SJCRH30 (cell line): ENCODE data around the gene FBXO45. TPM values are rescaled to one million over a fixed set of nuclear protein-coding genes. Genes with fewer than 3 reads are reported as not detected.
"Not testable (repeated sequence)": the region's sequence is repeated elsewhere in the genome, so short reads cannot be mapped to it uniquely, and the experiment has no call there.

Experiments used
- DNase-seq, 2 experiments: peaks; one replicate each; pipeline ENCODE4 v3.0.0-alpha.2; 2015 to 2020
- H3K27ac ChIP-seq: fragments of 250-450 bp; sonication (Bioruptor Pico); 2 replicates; pipeline ENCODE4 v1.5.1; 2020; ENCODE audit warnings: mild to moderate bottlenecking, moderate library complexity
- H3K27me3 ChIP-seq: fragments of 250-450 bp; sonication (Bioruptor Pico); 2 replicates; pipeline ENCODE4 v1.5.1; 2020; ENCODE audit warnings: mild to moderate bottlenecking, moderate library complexity
- H3K36me3 ChIP-seq: fragments of 250-450 bp; sonication (Bioruptor Pico); 2 replicates; pipeline ENCODE4 v1.5.1; 2020; ENCODE audit warnings: mild to moderate bottlenecking, moderate library complexity
- H3K4me1 ChIP-seq: fragments of 250-450 bp; sonication (Bioruptor Pico); 2 replicates; pipeline ENCODE4 v1.5.1; 2020; ENCODE audit warnings: mild to moderate bottlenecking, moderate library complexity
- H3K4me3 ChIP-seq: fragments of 250-450 bp; sonication (Bioruptor Pico); 2 replicates; pipeline ENCODE4 v1.5.1; 2020; ENCODE audit warnings: mild to moderate bottlenecking, moderate library complexity
- H3K9me3 ChIP-seq: fragments of 250-450 bp; sonication (Bioruptor Pico); replicated peaks from 2 replicates; pipeline ENCODE4 v1.5.1; 2020; ENCODE audit warnings: mild to moderate bottlenecking, moderate library complexity
- total RNA-seq: library from RNA; depleted of rRNA; stranded (reverse); fragments of >200 nt; shearing (Covaris generic); gene quantifications from 2 replicates; pipeline ENCODE4 v1.2.3, GENCODE V29; 2014

The FBXO45 gene
- total RNA-seq, 1 experiment from 2014 or later: 32.3 TPM

- H3K4me3 ChIP-seq: no peak overlapping the region
- no peaks in the 10 kb centered on the region for H3K9me3 ChIP-seq
- H3K27me3 ChIP-seq: 0 out of 2 replicates have a peak, but pooled peaks cover 3% of the 10 kb centered on the region
- no peak for DNase-seq
- H3K4me1 ChIP-seq: peaks cover 7% of the 10 kb centered on the region
- no peaks in the 10 kb centered on the region for H3K36me3 ChIP-seq
- H3K27ac ChIP-seq: no peak overlapping the region
Measured at GRCh38 chr3:196619223-196619622, 50.8 kb downstream of the FBXO45 start.

- not testable (repeated sequence) for H3K27me3 ChIP-seq, DNase-seq, H3K27ac ChIP-seq, H3K4me3 ChIP-seq, H3K4me1 ChIP-seq, H3K36me3 ChIP-seq, H3K9me3 ChIP-seq
Measured at GRCh38 chr3:196619627-196620026, 51.2 kb downstream of the FBXO45 start.

- Histone ChIP-seq H3K9me3 (no peaks in the 10 kb centered on the region), H3K4me3 (no peak overlapping the region), H3K4me1 (peaks cover 7% of the 10 kb centered on the region), H3K27ac (no peak overlapping the region), H3K36me3 (no peaks in the 10 kb centered on the region), H3K27me3 (peaks cover 7% of the 10 kb centered on the region; the same call in 1 of the 2 replicates)
- DNase-seq: peak; percentile 21 to 46
Measured at GRCh38 chr3:196620161-196620604, 51.7 kb downstream of the FBXO45 start.

GRCh38 chr3:196620684-196621083 lies 52.2 kb downstream of the FBXO45 start:
- peaks cover 7% of the 10 kb centered on the region; the same call in 1 of the 2 replicates for H3K27me3 ChIP-seq
- H3K9me3 ChIP-seq: no peaks in the 10 kb centered on the region
- peaks cover 7% of the 10 kb centered on the region for H3K4me1 ChIP-seq
- H3K4me3 ChIP-seq: no peak overlapping the region
- H3K36me3 ChIP-seq: no peaks in the 10 kb centered on the region
- DNase-seq: no peak
- no peak overlapping the region for H3K27ac ChIP-seq

GRCh38 chr3:196621611-196622010 lies 53.2 kb downstream of the FBXO45 start:
- Histone ChIP-seq H3K9me3 (no peaks in the 10 kb centered on the region), H3K4me3 (no peak overlapping the region), H3K36me3 (no peaks in the 10 kb centered on the region), H3K27ac (no peak overlapping the region), H3K27me3 (peaks cover 7% of the 10 kb centered on the region; the same call in 1 of the 2 replicates), H3K4me1 (peaks cover 7% of the 10 kb centered on the region)
- DNase-seq: no peak

GRCh38 chr3:196624067-196624790 lies 55.8 kb downstream of the FBXO45 start:
- no peak overlapping the region for H3K4me3 ChIP-seq
- no peak overlapping the region for H3K27ac ChIP-seq
- peaks cover 7% of the 10 kb centered on the region; the same call in 1 of the 2 replicates for H3K27me3 ChIP-seq
- DNase-seq: no peak
- no peaks in the 10 kb centered on the region for H3K36me3 ChIP-seq
- H3K4me1 ChIP-seq: peaks cover 7% of the 10 kb centered on the region
- no peaks in the 10 kb centered on the region for H3K9me3 ChIP-seq

GRCh38 chr3:196624907-196625306 lies 56.4 kb downstream of the FBXO45 start:
- H3K4me1 ChIP-seq: peaks cover 7% of the 10 kb centered on the region
- DNase-seq: no peak
- H3K27ac ChIP-seq: no peak overlapping the region
- H3K9me3 ChIP-seq: no peaks in the 10 kb centered on the region
- peaks cover 7% of the 10 kb centered on the region; the same call in 1 of the 2 replicates for H3K27me3 ChIP-seq
- no peak overlapping the region for H3K4me3 ChIP-seq
- no peaks in the 10 kb centered on the region for H3K36me3 ChIP-seq

GRCh38 chr3:196625331-196625730 lies 56.9 kb downstream of the FBXO45 start:
- Histone ChIP-seq H3K4me3 (no peak overlapping the region), H3K27me3 (peaks cover 7% of the 10 kb centered on the region; the same call in 1 of the 2 replicates), H3K4me1 (peaks cover 4% of the 10 kb centered on the region), H3K36me3 (no peaks in the 10 kb centered on the region), H3K27ac (no peak overlapping the region), H3K9me3 (no peaks in the 10 kb centered on the region)
- DNase-seq: no peak

- Histone ChIP-seq H3K4me3 (no peak overlapping the region), H3K4me1 (no peaks in the 10 kb centered on the region), H3K27ac (no peak overlapping the region), H3K9me3 (no peaks in the 10 kb centered on the region), H3K27me3 (peaks cover 5% of the 10 kb centered on the region; the same call in 1 of the 2 replicates), H3K36me3 (no peaks in the 10 kb centered on the region)
- no peak for DNase-seq
Measured at GRCh38 chr3:196627918-196628231, 59.4 kb downstream of the FBXO45 start.

- DNase-seq: no peak
- Histone ChIP-seq H3K4me1 (peaks cover 4% of the 10 kb centered on the region; the same call in 1 of the 2 replicates), H3K27ac (no peak overlapping the region), H3K4me3 (no peak overlapping the region), H3K9me3 (no peaks in the 10 kb centered on the region), H3K36me3 (no peaks in the 10 kb centered on the region), H3K27me3 (peaks cover 4% of the 10 kb centered on the region; the same call in 1 of the 2 replicates)
Measured at GRCh38 chr3:196629228-196629627, 60.8 kb downstream of the FBXO45 start.

GRCh38 chr3:196631682-196632045 lies 63.2 kb downstream of the FBXO45 start:
- H3K27me3 ChIP-seq: no peaks in the 10 kb centered on the region
- peak overlapping the region; percentile 85 for H3K27ac ChIP-seq
- peak overlapping the region; percentile 67 for H3K4me3 ChIP-seq

GRCh38 chr3:196632046-196632751 lies 63.7 kb downstream of the FBXO45 start:
- no peaks in the 10 kb centered on the region for H3K9me3 ChIP-seq
- peak; percentile 91 to 92 for DNase-seq
- H3K27ac ChIP-seq: peak overlapping the region; percentile 85
- peaks cover 4% of the 10 kb centered on the region; the same call in 1 of the 2 replicates for H3K4me1 ChIP-seq
- no peaks in the 10 kb centered on the region for H3K36me3 ChIP-seq
- H3K27me3 ChIP-seq: no peaks in the 10 kb centered on the region
- H3K4me3 ChIP-seq: peak overlapping the region; percentile 67

More at GRCh38 chr3:196631682-196632045, 63.2 kb downstream of the FBXO45 start:
- no peak for DNase-seq
- Histone ChIP-seq H3K9me3 (no peaks in the 10 kb centered on the region), H3K36me3 (no peaks in the 10 kb centered on the region), H3K4me1 (peaks cover 4% of the 10 kb centered on the region; the same call in 1 of the 2 replicates)

GRCh38 chr3:196633555-196634151 lies 65.2 kb downstream of the FBXO45 start:
- H3K9me3 ChIP-seq: no peaks in the 10 kb centered on the region
- peaks cover 4% of the 10 kb centered on the region; the same call in 1 of the 2 replicates for H3K4me1 ChIP-seq
- H3K4me3 ChIP-seq: no peak overlapping the region
- no peak for DNase-seq
- peaks cover 8% of the 10 kb centered on the region; the same call in 1 of the 2 replicates for H3K27me3 ChIP-seq
- H3K36me3 ChIP-seq: no peaks in the 10 kb centered on the region
- H3K27ac ChIP-seq: no peak overlapping the region

- no peaks in the 10 kb centered on the region for H3K9me3 ChIP-seq
- H3K36me3 ChIP-seq: no peaks in the 10 kb centered on the region
- H3K4me1 ChIP-seq: peaks cover 4% of the 10 kb centered on the region; the same call in 1 of the 2 replicates
- no peak overlapping the region for H3K4me3 ChIP-seq
- no peak for DNase-seq
- no peak overlapping the region for H3K27ac ChIP-seq
- H3K27me3 ChIP-seq: peaks cover 8% of the 10 kb centered on the region; the same call in 1 of the 2 replicates
Measured at GRCh38 chr3:196634224-196634623, 65.8 kb downstream of the FBXO45 start.

GRCh38 chr3:196634829-196635228 lies 66.4 kb downstream of the FBXO45 start:
- peaks cover 10% of the 10 kb centered on the region; the same call in 1 of the 2 replicates for H3K27me3 ChIP-seq
- no peak overlapping the region for H3K27ac ChIP-seq
- no peaks in the 10 kb centered on the region for H3K9me3 ChIP-seq
- H3K36me3 ChIP-seq: no peaks in the 10 kb centered on the region
- no peak overlapping the region for H3K4me3 ChIP-seq
- DNase-seq: no peak
- peaks cover 4% of the 10 kb centered on the region; the same call in 1 of the 2 replicates for H3K4me1 ChIP-seq
